ENCODE measurements around the gene FAM156B.
"Not testable (repeated sequence)": the region's sequence is repeated elsewhere in the genome, so short reads cannot be mapped to it uniquely, and the experiment has no call there.

FAM156B gene, protein sequence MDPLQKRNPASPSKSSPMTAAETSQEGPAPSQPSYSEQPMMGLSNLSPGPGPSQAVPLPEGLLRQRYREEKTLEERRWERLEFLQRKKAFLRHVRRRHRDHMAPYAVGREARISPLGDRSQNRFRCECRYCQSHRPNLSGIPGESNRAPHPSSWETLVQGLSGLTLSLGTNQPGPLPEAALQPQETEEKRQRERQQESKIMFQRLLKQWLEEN

DNA sequence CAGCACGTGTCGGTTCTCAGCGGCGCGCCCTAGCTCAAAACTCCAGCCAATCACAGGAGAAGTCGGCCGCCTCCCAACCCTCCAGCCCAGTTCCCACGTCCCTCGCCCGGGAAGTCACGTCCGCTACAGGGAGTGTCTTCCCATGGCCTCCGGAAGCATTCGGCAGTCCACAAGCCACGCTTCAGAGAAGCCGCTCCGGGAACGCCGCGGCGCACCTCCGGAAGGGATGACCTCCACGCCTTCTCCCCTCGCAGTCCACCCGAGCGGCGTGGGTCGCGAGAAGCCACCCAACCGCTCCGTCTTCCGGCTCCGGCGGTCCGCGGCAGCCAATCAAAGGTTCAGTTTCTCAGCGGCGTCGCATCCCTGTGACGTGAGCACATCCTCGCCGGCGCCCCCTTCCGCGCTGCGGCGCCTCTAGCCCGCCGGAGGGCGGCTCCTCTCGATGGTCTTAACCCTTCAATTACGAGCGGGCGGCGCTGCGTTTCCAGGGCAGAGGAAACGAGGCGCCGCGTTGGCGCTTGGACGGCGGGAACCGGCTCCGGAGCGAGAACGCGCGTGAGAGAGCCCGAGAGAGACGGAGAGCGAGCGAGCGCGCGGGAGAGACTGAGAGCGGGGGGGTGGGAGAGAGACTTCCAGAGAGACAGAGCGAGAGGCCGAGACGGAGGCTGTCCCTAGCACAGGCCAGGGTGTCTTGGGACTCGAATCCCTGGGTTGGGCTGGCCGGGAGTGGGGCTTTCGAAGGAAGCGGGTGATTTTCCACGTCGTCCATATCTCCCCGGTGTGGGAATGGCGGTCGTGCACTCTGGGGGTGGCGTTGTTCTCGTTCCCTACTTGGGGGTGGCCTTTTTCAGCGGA lies at the start of gene FAM156B:
Gene FAM156B (plus strand): TSS at position 476 of the 855 bp plus-strand sequence. CDS start 9,896 bp downstream, outside the sequence.
- not testable (repeated sequence) for DNase-seq

DNA sequence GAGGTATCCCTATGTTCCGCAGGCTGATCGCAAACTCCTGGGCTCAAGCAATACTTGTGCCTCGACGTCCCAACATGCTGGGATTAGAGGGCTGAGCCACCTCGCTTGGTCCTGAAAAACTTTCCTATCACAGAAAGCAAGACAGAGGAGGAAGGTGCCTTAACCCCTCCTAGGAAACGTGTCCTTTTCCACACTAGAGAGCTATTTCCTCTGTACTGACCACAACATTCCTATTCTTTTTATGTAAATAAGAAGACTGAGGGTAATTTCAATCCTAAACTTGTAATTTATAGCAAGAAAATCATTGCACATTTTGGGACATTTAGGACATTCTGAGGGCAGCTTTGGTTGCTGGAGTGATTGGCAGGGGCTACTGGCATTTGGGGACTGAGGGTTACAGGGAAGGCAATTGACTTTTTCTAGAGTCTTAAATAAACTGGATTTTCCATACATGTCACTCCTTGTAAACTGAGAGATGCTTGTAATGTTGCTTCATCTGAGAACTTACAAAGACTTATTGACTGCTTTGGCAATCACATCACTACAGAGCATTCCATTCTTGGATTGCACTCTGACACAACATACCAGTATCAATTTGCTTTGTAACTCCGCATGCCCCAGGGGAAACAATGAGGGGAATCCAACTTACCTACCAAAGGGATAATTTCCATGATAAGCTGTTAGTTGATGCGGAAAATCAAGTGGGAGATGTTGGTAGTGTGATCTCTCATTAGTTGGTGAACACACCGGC lies 44.8 kb upstream of the FAM156B start:
- DNase-seq: no peak

DNA sequence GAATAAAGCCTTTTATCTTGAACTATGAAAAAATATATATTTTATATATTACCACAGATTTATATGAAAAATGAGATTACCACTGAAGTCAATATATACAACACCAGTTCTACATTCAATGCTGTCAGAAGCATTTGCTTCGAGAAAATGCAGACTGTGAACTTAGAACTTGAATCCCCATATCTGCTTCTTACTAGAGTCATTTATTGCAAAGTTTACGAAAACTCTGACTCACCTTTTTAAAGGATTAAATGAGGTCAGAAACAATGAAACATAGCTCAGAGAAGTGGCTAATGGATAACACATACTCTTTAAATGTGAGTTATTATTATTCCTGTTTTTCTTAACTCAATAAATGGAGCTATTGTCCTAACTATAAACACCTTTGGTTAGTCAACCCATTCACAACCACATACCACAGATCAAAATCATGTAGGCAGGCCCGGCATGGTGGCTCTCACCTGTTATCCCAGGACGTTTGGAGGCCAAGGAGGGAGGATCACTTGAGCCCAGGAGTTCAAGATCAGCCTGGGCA lies 40.1 kb upstream of the FAM156B start:
- DNase-seq: not testable (repeated sequence)

DNA sequence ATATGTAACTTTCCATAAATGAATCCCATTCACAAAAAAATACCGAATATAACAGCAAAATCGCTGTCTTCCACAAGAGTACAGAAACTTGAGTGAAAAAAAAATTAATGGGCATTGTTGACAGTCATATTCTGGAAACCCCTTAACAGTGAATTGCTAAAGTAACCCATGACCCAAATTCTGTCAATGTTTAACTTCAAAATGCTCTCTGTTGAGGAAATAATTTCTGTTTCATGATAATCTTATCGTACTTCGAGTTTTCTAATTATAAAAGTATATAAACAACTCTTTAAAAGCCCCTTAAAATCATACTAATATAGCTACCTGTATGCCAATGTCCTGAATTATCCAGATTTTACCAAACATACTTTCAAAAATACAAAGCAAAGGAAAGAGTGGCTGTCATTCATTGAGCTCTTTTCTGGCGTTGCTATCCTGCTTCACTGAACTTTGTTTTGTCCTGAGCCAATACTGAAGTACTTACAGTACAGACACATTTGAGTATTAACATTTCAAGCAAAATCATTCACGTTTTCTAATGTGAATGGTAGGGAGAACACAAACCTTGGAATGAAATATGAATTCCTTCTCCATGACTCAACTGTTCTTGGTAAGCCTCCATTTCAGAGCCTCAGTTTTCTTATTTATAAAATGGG lies 31.7 kb upstream of the FAM156B start:
- DNase-seq: no peak

DNA sequence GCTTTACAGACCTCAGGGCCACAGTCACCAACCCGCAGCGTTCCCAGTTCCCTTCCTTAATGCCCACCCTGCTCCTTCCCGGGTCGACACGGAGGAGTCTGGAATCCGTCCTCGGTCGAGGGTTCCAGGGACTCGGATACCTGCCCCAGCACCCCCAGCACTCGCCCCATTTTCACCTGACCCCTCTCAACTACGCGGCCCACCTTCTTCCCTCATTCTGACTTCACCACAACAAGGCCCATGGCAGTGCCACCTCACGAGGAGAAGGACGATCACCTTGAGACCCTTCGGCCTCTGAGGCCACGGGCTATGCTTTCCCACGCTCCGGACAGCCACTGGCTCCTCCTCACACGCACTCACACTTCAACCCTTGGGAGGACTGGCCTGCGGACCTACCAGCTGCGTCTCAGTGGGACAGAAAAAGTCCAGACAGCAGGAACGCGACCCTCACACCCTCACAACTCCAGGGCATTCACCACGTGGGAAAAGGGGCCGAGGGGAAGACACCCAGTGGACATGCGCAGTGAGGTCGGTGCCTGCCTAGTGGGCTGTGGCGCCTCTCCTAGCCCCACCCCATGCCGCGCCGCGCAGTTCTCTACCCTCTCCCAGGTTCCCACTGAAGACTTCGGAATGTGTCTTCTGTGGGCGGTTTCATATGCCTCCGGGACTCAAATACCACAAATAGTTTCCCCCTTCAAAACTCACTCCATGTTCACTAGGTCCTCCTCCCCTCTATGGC lies 29.4 kb upstream of the FAM156B start, which contains the start of gene XAGE3:
Gene XAGE3 (minus strand): TSS at position 474 of the 739 bp plus-strand sequence. CDS start 950 bp downstream, outside the sequence.
- DNase-seq: no peak

DNA sequence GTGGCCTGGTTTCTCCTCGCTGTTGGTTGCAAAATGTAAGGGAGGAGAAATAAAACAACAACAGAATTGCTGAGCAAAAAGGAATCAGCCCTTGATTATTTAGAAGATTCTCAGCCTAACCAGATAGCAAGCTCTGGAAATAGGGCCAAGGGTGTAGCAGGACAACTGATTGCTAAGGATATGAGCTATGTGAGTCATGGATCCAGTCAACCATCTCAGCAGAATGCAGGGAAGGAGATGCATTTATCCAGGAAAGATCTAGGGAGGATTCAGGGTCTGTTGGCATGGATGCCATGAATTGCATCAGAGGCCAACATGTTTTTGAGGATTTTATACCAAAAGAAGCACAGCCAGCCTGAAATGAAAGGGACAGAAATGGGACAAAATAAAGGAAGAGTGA lies 27.1 kb upstream of the FAM156B start:
- no peak for DNase-seq

DNA sequence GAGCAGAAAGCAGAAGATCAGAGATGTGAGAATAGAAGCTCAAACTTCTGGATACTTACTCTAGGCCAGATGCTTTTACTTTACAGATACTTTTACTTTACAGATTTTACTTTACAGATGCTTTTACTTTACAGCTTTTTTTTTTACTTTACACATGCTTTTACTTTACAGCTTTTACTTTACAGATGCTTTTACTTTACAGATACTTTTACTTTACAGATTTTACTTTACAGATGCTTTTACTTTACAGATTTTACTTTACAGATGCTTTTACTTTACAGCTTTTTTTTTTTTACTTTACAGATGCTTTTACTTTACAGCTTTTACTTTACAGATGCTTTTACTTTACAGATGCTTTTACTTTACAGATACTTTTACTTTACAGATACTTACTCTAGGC lies 23.3 kb upstream of the FAM156B start:
- not testable (repeated sequence) for DNase-seq

DNA sequence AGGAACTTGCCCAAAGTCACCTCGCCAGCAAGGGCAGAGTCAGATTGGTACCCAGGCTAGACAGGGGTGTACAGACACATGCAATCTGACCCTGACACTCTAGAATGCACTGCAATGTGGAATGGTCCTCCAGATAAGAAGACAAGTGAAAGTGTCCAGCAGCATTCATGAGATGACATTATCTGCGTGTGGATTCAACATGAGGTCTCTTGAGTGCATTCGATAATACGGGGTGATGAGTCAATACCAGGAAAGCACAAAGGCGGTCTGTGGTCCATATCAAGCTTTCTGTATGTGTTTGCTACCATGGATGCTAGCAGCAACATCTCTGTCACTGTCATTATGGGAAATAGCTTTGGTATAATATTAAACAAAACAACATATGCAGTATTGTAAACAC lies 22.5 kb upstream of the FAM156B start:
- no peak for DNase-seq

DNA sequence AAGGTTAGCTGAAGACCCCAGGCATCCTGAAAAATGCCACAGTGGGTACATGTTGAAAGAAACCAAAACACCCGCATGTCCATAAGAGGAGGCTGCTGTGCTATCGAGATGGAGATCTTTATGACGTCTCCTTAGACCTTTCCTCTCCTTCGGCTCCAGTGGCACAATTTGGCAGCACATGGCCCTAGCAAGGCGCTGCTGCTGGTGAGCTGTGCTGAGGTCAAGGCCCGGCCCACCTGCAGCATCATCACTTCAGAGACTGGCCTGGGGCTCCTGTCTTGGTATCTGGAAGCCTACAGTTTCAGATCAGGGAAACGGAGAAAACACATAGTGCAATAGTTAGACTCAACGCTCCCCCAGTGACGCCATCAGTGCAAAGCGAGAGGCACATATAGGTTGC lies 21.7 kb upstream of the FAM156B start:
- not testable (repeated sequence) for DNase-seq

DNA sequence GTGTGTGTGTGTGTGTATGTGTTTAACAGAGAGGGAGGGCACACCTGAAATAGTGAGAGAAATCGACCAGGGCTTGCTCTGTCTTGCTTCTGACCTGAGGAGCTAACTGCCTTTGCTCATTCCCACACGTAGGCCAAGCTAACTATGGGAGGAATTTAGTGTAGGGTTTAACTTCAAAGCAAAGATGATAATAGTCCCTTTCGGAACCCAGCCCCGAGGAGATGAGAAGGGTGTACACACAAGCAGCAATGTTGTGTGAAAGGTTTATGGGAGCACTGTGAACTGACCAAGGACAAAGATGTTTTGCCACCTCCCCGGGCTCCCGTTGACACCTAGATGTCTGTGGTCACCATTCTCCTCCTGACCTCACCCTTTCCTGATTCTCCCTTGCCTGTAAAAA lies 20.7 kb upstream of the FAM156B start:
- DNase-seq: not testable (repeated sequence)

DNA sequence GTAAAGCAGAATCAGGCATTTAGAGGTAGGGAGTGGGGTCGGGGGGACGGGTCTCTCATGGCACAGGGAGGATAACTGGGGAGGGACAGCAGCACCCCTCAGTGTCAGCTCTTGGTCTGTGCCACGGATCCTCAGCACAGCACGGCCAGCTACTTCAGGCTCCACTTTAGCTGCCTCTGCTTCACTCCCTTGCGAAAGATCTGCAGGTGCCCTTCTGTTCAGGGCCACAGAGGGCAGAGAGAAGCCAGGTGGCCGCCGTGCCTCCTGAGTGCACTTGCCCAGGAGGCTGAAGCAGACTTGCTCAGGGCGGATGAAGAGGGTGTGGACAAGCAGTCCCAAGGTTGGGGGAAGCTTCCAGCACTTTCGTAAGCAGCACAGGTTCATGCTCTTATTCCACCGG lies 9.7 kb upstream of the FAM156B start:
- not testable (repeated sequence) for DNase-seq

DNA sequence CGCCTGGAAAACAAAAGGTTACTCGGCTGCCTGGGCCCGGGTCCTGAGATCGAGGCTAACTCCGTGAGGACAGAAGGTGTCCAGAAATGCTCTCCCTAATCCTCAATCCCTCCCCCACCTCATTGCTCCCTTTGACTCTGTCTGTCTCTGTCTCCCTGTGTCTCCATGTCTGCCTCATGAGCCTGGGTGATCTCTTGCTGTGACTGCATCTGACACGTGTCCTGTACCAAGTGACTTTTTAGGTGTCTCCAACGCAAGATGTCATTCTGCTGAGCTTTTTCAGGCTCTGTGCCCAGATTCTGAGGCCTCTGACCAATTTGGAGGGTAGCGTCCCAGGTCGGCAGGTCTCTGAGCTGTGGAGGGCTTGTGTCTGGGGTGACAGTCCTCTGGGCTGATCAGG lies 9.0 kb upstream of the FAM156B start:
- DNase-seq: not testable (repeated sequence)

DNA sequence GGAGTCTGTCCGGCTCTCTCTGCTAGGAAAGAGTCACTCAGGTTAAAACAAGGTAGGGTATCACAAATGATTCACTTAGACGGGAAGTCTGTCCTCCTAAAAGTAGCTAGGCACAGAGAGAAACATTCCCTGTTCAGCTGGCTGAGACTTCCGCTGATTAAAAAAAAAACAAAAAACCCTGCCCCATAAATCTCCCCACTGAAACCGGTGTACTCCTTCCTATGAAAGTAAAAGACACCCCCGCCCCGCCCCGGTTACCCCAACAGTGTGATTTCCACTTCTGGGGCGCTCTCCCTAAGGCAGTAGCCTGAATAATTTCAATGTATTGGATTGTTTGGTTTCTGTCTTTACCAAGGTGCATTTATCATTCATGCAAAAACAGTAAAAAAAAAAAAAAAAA lies 692 bp upstream of the FAM156B start:
- not testable (repeated sequence) for DNase-seq

DNA sequence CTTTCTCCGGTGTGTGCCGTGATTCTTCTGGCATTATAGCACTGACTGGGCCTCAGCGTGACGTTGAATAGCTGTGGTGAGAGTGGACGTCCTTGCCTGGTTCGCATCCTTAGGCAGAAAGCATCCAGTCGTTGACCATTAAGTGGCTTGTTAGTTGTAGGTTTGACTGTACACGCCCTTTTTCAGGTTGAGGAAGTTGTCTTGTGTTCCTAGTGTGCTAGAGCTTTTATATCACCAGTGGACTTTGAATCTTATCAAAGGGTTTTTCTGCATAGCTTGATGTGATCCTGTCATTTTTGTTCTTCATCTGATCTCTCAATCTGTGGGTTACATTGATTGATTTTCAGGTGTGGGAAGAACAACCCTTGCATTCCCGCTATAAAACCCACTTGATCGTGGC lies 8.4 kb downstream of the FAM156B start:
- not testable (repeated sequence) for DNase-seq

DNA sequence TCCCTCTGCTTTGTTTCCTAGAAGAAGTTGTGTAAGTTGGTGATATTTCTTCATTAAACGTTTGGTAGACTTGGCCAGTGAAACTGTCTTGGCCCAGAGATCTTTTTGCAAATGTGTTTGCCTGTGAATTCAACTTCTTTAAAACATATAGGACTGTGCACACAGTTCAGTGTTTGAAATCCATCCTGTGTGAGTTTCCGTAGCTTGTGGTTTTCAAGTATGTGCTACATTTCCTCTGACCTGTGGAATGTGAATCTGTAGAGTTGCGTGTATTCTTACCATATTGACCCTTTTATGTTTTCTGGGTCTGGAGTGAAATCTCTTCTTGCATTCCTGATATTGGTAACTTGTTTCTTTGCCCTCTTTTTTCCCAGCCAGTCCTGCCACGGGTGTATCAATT lies 8.9 kb downstream of the FAM156B start:
- not testable (repeated sequence) for DNase-seq

DNA sequence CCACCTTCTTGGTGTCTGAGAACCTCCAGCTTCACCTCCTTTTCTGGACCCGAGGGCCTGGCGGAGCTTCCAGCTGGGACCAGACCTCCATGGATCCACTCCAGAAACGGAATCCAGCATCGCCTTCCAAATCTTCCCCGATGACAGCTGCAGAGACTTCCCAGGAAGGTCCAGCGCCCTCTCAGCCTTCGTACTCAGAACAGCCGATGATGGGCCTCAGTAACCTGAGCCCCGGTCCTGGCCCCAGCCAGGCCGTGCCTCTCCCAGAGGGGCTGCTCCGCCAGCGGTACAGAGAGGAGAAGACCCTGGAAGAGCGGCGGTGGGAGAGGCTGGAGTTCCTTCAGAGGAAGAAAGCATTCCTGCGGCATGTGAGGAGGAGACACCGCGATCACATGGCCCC lies 10.0 kb downstream of the FAM156B start:
- not testable (repeated sequence) for DNase-seq

DNA sequence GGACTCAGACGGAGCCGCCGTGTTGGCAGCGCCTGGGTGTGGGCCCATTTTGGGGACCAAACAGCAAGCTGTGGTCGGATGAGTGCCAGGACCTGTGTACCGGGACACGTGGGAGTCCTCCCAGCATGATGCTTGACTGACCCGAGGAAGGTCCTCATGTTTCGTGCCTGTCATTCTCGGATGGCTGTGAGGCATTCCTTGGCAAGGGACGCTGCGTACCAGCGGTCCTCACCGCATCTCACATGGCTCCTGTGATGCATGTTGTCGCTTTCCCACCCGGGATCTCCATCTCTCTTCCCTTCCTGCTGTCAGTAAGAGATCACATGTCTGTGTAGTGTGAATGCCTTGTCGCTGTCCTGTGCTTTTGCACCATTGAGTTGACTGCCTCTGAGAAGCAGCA lies 10.8 kb downstream of the FAM156B start:
- DNase-seq: not testable (repeated sequence)

DNA sequence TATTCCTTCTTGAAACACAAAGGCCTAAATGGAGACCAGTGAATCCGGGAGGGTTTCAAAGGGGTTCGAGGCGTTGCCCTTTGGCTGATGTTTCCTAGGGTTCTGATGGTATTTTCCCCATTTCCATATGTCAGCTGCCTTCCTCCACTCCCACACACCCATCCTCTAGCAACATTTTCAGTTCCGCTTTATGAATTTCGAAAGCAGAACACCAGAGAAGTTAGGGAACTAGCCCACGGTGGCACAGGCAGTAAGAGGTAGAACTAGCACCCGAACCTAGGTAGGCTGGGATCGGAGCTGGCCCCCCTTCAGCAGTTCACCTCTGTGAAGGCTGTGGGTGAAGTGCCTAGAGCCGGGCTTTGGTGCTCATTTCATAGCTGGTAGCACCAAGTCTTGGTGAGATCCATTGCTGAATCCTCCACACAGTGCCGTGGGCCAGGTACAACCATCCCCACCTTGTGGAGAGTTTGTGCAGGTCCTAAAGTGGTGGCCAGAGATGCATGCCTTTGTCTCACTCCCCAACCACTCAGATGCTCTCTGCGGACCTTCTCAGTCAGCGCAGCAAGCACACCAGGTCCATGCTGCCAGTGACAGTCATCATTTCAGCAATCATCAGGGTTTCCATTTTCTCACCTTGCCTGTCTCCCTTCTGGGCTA lies 12.3 kb downstream of the FAM156B start:
- DNase-seq: not testable (repeated sequence)

DNA sequence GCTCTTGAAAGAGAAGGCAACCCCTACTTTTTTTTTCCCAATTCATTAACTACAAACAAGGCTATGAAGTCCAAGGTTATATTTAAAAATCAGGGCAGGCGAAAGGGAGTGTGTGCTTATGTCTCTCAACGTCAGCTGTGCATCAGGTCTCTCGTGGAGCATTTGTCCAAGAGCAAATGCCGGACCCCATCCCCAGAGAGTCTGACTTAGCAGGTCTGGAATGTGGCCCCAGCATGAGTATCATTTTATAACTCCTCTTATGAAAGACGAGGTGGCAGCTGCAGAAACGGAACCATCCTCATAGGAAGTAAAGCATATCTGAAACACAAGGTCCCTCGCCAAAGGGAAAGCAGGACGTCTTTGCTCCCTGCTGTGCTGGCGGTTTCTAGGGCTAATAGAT lies 16.6 kb downstream of the FAM156B start:
- DNase-seq: not testable (repeated sequence)

DNA sequence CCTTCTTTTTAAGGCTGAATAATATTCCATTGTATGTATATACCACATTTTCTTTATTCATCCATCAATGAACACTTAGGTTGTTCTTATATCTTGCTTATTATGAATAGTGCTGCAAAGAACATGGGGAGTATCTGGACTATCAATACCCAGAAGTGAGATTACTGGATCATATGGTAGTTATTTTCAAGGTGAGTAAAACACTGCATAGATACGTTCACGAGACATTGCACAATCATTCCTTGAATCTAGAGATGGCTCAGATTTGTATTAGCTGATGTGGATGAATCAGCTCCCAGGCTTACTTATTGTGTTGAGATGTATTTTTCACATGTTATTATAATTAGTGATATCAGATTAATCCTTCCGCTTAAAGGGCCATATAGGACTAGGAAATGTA lies 17.6 kb downstream of the FAM156B start:
- not testable (repeated sequence) for DNase-seq

DNA sequence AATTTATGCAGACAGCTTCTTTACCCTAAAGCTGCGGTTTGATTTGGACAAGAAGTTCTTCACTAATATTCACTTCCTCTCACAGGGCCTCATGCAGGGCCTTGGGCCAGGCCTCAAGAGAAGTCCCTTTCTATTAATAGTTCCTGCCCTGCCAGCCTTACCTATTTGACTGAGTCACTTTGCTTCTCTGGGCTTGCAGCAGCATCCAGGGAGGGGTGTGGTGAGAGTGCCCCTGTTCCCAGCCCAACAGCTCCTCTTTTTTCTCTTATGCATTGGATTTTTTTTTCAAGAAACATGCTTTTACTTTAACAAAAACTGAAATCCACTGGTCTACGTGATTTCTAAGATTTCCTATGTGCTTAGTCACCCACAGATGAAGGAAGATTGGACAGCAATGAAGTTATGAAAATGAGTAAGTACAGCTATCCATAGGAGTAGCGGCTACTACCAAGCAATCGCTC lies 26.7 kb downstream of the FAM156B start:
- no peak for DNase-seq

Data from NCI-H1417 treated with DMSO at 0.1 percent for 48 hours (cell line).